ENCODE data around the gene THSD7A.

Gene THSD7A

GRCh38 chr7:11689096-11689495, 142.9 kb downstream of the THSD7A start:
- no peak overlapping the region for H3K4me3 ChIP-seq (ENCODE audit: low read depth, low read length)
- no peak for DNase-seq (ENCODE audit: low read depth, low spot score)
- no peak for TF ChIP-seq CTCF (IDR thresholded peaks at IDR 0.05; ENCODE audit: insufficient read depth, low read length, missing control alignments)
- CTCF ChIA-PET = no interaction called here
- POLR2A ChIA-PET = no interaction called here

GRCh38 chr7:11681461-11681860, 150.5 kb downstream of the THSD7A start:
- ChIA-PET POLR2A (no interaction called here), CTCF (no interaction called here)
- no peak overlapping the region for H3K4me3 ChIP-seq (ENCODE audit: low read depth, low read length)
- no peak for TF ChIP-seq CTCF (IDR thresholded peaks at IDR 0.05; ENCODE audit: insufficient read depth, low read length, missing control alignments)
- DNase-seq (ENCODE audit: low read depth, low spot score) = no peak

DNA sequence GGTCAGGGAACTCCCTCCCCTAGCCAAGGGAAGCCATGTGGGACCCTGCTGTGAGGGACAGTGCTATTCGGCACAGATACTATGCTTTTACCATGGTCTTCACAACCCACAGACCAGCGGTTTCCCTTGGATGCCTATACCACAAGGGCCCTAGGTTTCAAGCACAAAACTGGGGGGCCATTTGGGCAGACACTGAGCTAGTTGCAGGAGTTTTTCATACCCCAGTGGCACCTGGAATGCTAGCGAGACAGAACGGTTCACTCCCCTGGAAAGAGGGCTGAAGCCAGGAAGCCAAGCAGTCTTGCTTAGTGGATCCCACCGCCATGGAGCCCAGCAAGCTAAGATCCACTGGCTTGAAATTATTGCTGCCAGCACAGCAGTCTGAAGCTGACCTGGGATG, 156.8 kb downstream of the THSD7A start:
- TF ChIP-seq CTCF (IDR thresholded peaks at IDR 0.05; ENCODE audit: insufficient read depth, low read length, missing control alignments) = no peak
- POLR2A ChIA-PET = no interaction called here
- DNase-seq (ENCODE audit: low read depth, low spot score) = no peak
- CTCF ChIA-PET = no interaction called here
- H3K4me3 ChIP-seq (ENCODE audit: low read depth, low read length) = no peak overlapping the region

GRCh38 chr7:11668727-11669126, 163.3 kb downstream of the THSD7A start:
- CTCF ChIA-PET = no interaction called here
- no peak for DNase-seq (ENCODE audit: low read depth, low spot score)
- POLR2A ChIA-PET = no interaction called here
- TF ChIP-seq CTCF (IDR thresholded peaks at IDR 0.05; ENCODE audit: insufficient read depth, low read length, missing control alignments) = no peak
- H3K4me3 ChIP-seq (ENCODE audit: low read depth, low read length) = no peak overlapping the region

- POLR2A ChIA-PET = no interaction called here
- CTCF ChIA-PET = no interaction called here
- H3K4me3 ChIP-seq (ENCODE audit: low read depth, low read length) = no peak overlapping the region
- DNase-seq (ENCODE audit: low read depth, low spot score) = no peak
- TF ChIP-seq CTCF (IDR thresholded peaks at IDR 0.05; ENCODE audit: insufficient read depth, low read length, missing control alignments) = no peak
Measured at GRCh38 chr7:11667810-11668185, 164.2 kb downstream of the THSD7A start.

GRCh38 chr7:11667071-11667809, 164.8 kb downstream of the THSD7A start:
- H3K4me3 ChIP-seq (ENCODE audit: low read depth, low read length) = no peak overlapping the region
- DNase-seq (ENCODE audit: low read depth, low spot score) = no peak
- CTCF ChIA-PET = no interaction called here
- no peak for TF ChIP-seq CTCF (IDR thresholded peaks at IDR 0.05; ENCODE audit: insufficient read depth, low read length, missing control alignments)
- POLR2A ChIA-PET = no interaction called here
